ENCODE results near the gene ACTN1.

Gene ACTN1

GRCh38 chr14:68986926-68987652 lies 8.0 kb upstream of the ACTN1 start:
- no peak for DNase-seq (ENCODE audit: low read depth)
- no peak for TF ChIP-seq CTCF (IDR thresholded peaks at IDR 0.05; ENCODE audit: low read depth, low read length, missing control alignments)
- H3K4me3 ChIP-seq (ENCODE audit: low read depth, low read length): no peak overlapping the region

- DNase-seq (ENCODE audit: low read depth): no peak
- TF ChIP-seq CTCF (IDR thresholded peaks at IDR 0.05; ENCODE audit: low read depth, low read length, missing control alignments): no peak
- H3K4me3 ChIP-seq (ENCODE audit: low read depth, low read length): no peak overlapping the region
Observed at GRCh38 chr14:68986225-68986624, 7.1 kb upstream of the ACTN1 start.

GRCh38 chr14:68984686-68985085 lies 5.6 kb upstream of the ACTN1 start:
- DNase-seq (ENCODE audit: low read depth): no peak
- no peak for TF ChIP-seq CTCF (IDR thresholded peaks at IDR 0.05; ENCODE audit: low read depth, low read length, missing control alignments)
- H3K4me3 ChIP-seq (ENCODE audit: low read depth, low read length): no peak overlapping the region

GRCh38 chr14:68983191-68983590 lies 4.1 kb upstream of the ACTN1 start:
- DNase-seq (ENCODE audit: low read depth): no peak
- no peak overlapping the region for H3K4me3 ChIP-seq (ENCODE audit: low read depth, low read length)
- no peak for TF ChIP-seq CTCF (IDR thresholded peaks at IDR 0.05; ENCODE audit: low read depth, low read length, missing control alignments)

- no peak overlapping the region for H3K4me3 ChIP-seq (ENCODE audit: low read depth, low read length)
- no peak for DNase-seq (ENCODE audit: low read depth)
- TF ChIP-seq CTCF (IDR thresholded peaks at IDR 0.05; ENCODE audit: low read depth, low read length, missing control alignments): no peak
Observed at GRCh38 chr14:68982581-68982980, 3.5 kb upstream of the ACTN1 start.

- no peak for DNase-seq (ENCODE audit: low read depth)
- H3K4me3 ChIP-seq (ENCODE audit: low read depth, low read length): no peak overlapping the region
- TF ChIP-seq CTCF (IDR thresholded peaks at IDR 0.05; ENCODE audit: low read depth, low read length, missing control alignments): no peak
Observed at GRCh38 chr14:68981539-68981976, 2.5 kb upstream of the ACTN1 start.

GRCh38 chr14:68981139-68981538 lies 2.0 kb upstream of the ACTN1 start:
- no peak for DNase-seq (ENCODE audit: low read depth)
- no peak for TF ChIP-seq CTCF (IDR thresholded peaks at IDR 0.05; ENCODE audit: low read depth, low read length, missing control alignments)
- H3K4me3 ChIP-seq (ENCODE audit: low read depth, low read length): no peak overlapping the region

All from GM12864 (cell line).